ENCODE results near the gene P2RX4.
A peak's percentile ranks its signal among the peaks of the same experiment; 100 is the strongest.
"Not testable (repeated sequence)": the region's sequence is repeated elsewhere in the genome, so short reads cannot be mapped to it uniquely, and the experiment has no call there.

The P2RX4 gene, protein sequence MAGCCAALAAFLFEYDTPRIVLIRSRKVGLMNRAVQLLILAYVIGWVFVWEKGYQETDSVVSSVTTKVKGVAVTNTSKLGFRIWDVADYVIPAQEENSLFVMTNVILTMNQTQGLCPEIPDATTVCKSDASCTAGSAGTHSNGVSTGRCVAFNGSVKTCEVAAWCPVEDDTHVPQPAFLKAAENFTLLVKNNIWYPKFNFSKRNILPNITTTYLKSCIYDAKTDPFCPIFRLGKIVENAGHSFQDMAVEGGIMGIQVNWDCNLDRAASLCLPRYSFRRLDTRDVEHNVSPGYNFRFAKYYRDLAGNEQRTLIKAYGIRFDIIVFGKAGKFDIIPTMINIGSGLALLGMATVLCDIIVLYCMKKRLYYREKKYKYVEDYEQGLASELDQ

DNA sequence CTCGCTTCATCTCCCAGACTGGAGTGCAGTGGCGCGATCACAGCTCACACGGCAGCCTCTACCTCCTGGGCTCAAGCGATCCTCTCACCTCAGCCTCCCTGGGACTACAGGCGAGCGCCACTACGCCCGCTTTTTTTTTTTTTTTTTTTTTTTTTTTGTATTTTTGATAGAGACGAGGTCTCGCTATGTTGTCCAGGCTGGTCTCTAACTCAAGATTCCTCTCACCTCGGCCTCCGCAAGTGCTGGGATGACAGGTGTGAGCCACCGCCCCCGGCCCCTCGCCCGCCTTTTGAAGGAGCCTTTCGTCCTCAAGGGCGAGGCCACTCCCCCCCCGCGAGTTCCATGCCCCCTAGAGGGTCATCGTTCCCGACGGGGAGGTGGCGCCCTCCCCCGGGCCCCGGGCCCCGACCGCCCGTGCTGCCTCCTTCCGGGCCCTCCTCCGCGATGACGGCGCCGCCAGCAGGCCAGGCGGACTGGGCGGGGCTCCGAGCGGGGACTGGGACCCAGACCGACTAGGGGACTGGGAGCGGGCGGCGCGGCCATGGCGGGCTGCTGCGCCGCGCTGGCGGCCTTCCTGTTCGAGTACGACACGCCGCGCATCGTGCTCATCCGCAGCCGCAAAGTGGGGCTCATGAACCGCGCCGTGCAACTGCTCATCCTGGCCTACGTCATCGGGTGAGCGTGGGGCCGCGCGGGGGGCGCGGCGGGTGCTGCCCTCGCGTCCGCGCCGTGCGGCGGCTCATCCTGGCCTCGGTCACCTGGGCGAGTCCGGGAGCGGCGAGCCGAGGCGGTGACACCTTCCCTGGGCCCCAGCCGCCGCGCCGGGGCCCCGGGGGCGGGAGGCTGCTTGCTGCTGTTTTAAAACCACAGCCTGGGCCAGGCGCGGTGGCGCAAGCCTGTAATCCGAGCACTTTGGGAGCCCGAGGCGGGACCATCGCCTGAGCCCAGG is at the start of gene P2RX4:
Gene P2RX4 (plus strand): TSS at position 506 of the 949 bp plus-strand sequence. CDS start 36 bp downstream, at position 542.
- H3K36me3 ChIP-seq (ENCODE audit: insufficient read depth, low read length): no peaks in the 10 kb centered on the region
- peak within 1 kb of the TSS; percentile 49 for H3K9ac ChIP-seq (ENCODE audit: low read length)
- peaks cover 5% of the 10 kb centered on the region for H3K4me1 ChIP-seq (ENCODE audit: insufficient read depth, low read length)
- no peaks in the 10 kb centered on the region for H3K9me3 ChIP-seq (ENCODE audit: low read length)
- H3K27ac ChIP-seq (ENCODE audit: low read depth, low read length): peak within 1 kb of the TSS; percentile 91
- H3K27me3 ChIP-seq (ENCODE audit: control insufficient read depth in 1 of 2, insufficient read depth in 2 of 2, low read length in 2 of 2): no peaks in the 10 kb centered on the region
- peak within 1 kb of the TSS; percentile 81 to 87 for H3K4me3 ChIP-seq (ENCODE audit: low read depth in 1 of 2, low read length in 2 of 2)

DNA sequence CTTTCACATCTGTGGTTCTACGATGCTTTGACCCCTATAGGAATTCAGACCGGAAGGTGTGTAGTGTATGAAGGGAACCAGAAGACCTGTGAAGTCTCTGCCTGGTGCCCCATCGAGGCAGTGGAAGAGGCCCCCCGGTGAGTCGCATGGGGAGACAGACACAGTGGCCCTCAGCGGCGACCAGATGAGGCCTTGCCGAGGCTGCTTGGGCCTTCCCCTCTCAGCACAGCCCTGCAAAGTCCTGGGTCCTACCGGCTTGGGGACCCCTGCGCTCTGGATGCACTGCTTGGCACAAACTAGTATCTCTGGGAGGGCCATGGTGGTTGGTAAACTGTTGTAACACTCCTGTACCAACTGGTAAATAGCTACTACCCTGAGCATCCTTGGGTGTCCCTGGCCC is 47.5 kb upstream of the P2RX4 start:
- Histone ChIP-seq H3K36me3 (ENCODE audit: insufficient read depth, low read length) (peaks cover 23% of the 10 kb centered on the region), H3K9me3 (ENCODE audit: low read length) (no peaks in the 10 kb centered on the region), H3K27me3 (ENCODE audit: control insufficient read depth in 1 of 2, insufficient read depth in 2 of 2, low read length in 2 of 2) (no peaks in the 10 kb centered on the region), H3K9ac (ENCODE audit: low read length) (no peak overlapping the region), H3K27ac (ENCODE audit: low read depth, low read length) (no peak overlapping the region), H3K4me1 (ENCODE audit: insufficient read depth, low read length) (no peaks in the 10 kb centered on the region), H3K4me3 (ENCODE audit: low read depth in 1 of 2, low read length in 2 of 2) (no peak overlapping the region)

DNA sequence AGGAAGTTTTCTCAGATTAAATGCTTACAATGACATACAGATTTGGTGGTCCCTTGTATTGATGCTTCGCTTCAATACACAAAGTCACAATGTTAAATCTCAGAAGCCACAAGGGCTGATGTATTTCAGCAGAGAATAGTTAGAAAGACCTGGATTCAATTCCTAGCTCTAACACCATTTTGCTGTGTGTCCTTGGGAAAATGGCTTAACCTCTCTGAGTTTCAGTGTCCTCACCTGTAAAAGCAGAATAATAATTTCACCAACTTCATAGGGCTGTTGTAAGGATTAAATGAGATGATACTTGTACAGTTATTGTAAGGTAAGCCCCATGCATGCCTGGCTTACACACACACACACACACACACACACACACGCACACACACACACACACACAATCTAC is 46.9 kb upstream of the P2RX4 start:
- Histone ChIP-seq H3K9ac (ENCODE audit: low read length) (no peak overlapping the region), H3K36me3 (ENCODE audit: insufficient read depth, low read length) (peaks cover 19% of the 10 kb centered on the region), H3K4me1 (ENCODE audit: insufficient read depth, low read length) (no peaks in the 10 kb centered on the region), H3K27me3 (ENCODE audit: control insufficient read depth in 1 of 2, insufficient read depth in 2 of 2, low read length in 2 of 2) (no peaks in the 10 kb centered on the region), H3K4me3 (ENCODE audit: low read depth in 1 of 2, low read length in 2 of 2) (no peak overlapping the region), H3K9me3 (ENCODE audit: low read length) (no peaks in the 10 kb centered on the region), H3K27ac (ENCODE audit: low read depth, low read length) (no peak overlapping the region)

DNA sequence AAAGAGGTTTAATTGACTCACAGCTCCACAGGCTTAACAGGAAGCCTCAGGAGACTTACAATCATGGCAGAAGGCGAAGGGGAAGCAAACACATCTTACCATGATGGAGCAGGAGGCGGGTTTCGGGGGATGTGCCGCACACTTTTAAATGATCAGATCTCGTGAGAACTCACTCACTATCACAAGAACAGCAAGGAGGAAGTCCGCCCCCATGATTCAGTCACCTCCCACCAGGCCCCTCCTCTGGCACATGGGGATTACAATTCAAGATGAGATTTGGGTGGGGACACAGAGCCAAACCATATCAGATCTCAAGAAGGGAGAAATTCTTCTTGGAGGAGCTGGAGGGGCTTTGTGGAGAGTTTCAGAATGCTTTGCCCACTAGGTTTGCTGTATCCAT is 45.1 kb upstream of the P2RX4 start:
- peaks cover 13% of the 10 kb centered on the region for H3K36me3 ChIP-seq (ENCODE audit: insufficient read depth, low read length)
- not testable (repeated sequence) for H3K27ac ChIP-seq (ENCODE audit: low read depth, low read length); H3K27me3 ChIP-seq (ENCODE audit: control insufficient read depth in 1 of 2, insufficient read depth in 2 of 2, low read length in 2 of 2); H3K9me3 ChIP-seq (ENCODE audit: low read length); H3K9ac ChIP-seq (ENCODE audit: low read length); H3K4me1 ChIP-seq (ENCODE audit: insufficient read depth, low read length); H3K4me3 ChIP-seq (ENCODE audit: low read depth in 1 of 2, low read length in 2 of 2)

DNA sequence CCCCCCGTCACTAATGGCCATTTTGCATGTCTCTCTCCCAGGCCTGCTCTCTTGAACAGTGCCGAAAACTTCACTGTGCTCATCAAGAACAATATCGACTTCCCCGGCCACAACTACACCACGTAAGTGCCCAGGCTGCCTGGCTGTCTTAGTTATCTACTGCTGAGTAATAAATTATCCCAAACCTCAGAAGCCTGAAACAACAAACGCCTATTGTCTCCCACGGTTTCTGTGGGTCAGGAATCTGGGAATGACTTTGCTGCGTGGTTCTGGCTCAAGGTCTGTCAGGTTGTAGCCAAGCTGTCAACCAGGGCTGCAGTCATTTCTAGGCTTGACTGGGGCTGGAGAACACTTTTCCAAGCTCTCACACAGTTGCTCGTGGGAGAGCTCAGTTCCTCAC is 44.6 kb upstream of the P2RX4 start:
- H3K9me3 ChIP-seq (ENCODE audit: low read length): no peaks in the 10 kb centered on the region
- H3K27me3 ChIP-seq (ENCODE audit: control insufficient read depth in 1 of 2, insufficient read depth in 2 of 2, low read length in 2 of 2): no peaks in the 10 kb centered on the region
- peaks cover 13% of the 10 kb centered on the region for H3K36me3 ChIP-seq (ENCODE audit: insufficient read depth, low read length)
- H3K27ac ChIP-seq (ENCODE audit: low read depth, low read length): no peak overlapping the region
- no peak overlapping the region for H3K9ac ChIP-seq (ENCODE audit: low read length)
- H3K4me3 ChIP-seq (ENCODE audit: low read depth in 1 of 2, low read length in 2 of 2): no peak overlapping the region
- no peaks in the 10 kb centered on the region for H3K4me1 ChIP-seq (ENCODE audit: insufficient read depth, low read length)

DNA sequence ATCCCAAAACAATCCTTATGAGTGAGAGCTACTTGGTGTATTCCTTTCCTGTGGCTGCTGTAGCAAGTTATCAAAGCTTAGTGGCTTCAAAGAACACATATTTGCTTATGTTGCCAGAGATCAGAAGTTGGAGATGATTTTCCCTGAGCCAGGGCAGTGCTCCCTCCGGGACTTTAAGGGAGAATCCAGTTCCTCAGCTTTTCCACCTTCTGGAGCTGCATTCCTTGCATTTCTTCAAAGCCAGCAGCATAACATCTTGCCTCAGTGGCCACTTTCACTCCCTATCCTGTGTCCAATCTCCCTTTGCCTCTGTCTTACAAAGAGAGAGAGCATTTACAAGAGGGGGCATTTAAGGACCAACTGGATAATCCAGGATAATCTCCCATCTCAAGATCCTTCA is 43.6 kb upstream of the P2RX4 start:
- Histone ChIP-seq H3K9ac (ENCODE audit: low read length) (no peak overlapping the region), H3K9me3 (ENCODE audit: low read length) (no peaks in the 10 kb centered on the region), H3K27ac (ENCODE audit: low read depth, low read length) (no peak overlapping the region), H3K4me3 (ENCODE audit: low read depth in 1 of 2, low read length in 2 of 2) (no peak overlapping the region), H3K4me1 (ENCODE audit: insufficient read depth, low read length) (no peaks in the 10 kb centered on the region), H3K27me3 (ENCODE audit: control insufficient read depth in 1 of 2, insufficient read depth in 2 of 2, low read length in 2 of 2) (no peaks in the 10 kb centered on the region), H3K36me3 (ENCODE audit: insufficient read depth, low read length) (peaks cover 9% of the 10 kb centered on the region)

DNA sequence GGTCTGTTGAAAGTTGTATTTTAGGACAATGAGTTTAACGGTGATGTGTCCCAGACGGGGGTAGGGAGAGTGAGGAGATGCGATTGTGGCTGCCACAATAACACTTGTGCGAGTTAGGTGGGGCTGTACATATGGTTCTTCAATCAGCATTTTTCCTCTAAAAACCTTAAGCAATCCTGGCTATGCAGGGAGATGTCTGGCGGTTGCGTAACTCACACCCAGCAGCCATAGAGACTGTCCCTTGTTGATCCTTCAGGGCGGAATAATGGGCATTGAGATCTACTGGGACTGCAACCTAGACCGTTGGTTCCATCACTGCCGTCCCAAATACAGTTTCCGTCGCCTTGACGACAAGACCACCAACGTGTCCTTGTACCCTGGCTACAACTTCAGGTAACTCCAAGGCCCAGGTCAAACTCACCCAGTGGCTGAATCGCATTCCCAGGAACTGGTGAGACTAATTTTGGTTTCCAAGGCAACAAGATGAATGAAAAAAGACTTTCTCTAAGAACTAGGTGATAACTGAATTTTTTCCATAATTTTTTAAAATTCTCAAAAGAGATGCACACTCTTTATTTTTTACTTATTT is 42.6 kb upstream of the P2RX4 start:
- no peaks in the 10 kb centered on the region for H3K9me3 ChIP-seq (ENCODE audit: low read length)

DNA sequence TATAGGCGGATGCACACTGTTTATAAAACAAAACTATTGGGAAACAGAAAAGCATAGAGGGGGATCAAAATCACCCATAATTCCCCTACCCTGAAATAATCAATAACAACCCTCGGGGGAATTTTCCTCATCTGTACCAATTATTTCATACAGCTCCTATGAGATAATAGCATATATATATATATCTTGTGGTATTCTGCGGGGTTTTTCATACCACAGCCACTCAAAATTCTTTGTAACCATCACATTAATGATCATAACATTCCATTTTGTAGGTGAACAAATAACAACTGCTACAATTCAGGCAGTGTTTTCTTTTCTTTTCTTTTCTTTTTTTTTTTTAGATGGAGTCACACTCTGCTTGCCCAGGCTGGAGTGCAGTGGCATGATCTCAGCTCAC is 42.0 kb upstream of the P2RX4 start:
- Histone ChIP-seq H3K9ac (ENCODE audit: low read length) (no peak overlapping the region), H3K36me3 (ENCODE audit: insufficient read depth, low read length) (no peaks in the 10 kb centered on the region), H3K4me3 (ENCODE audit: low read depth in 1 of 2, low read length in 2 of 2) (no peak overlapping the region), H3K27ac (ENCODE audit: low read depth, low read length) (no peak overlapping the region), H3K9me3 (ENCODE audit: low read length) (no peaks in the 10 kb centered on the region), H3K27me3 (ENCODE audit: control insufficient read depth in 1 of 2, insufficient read depth in 2 of 2, low read length in 2 of 2) (no peaks in the 10 kb centered on the region), H3K4me1 (ENCODE audit: insufficient read depth, low read length) (no peaks in the 10 kb centered on the region)

More for the DNA sequence above, 42.6 kb upstream of the P2RX4 start:
- Histone ChIP-seq H3K36me3 (ENCODE audit: insufficient read depth, low read length) (peaks cover 3% of the 10 kb centered on the region), H3K4me3 (ENCODE audit: low read depth in 1 of 2, low read length in 2 of 2) (no peak overlapping the region), H3K27ac (ENCODE audit: low read depth, low read length) (no peak overlapping the region), H3K4me1 (ENCODE audit: insufficient read depth, low read length) (no peaks in the 10 kb centered on the region), H3K9ac (ENCODE audit: low read length) (no peak overlapping the region), H3K27me3 (ENCODE audit: control insufficient read depth in 1 of 2, insufficient read depth in 2 of 2, low read length in 2 of 2) (no peaks in the 10 kb centered on the region)

DNA sequence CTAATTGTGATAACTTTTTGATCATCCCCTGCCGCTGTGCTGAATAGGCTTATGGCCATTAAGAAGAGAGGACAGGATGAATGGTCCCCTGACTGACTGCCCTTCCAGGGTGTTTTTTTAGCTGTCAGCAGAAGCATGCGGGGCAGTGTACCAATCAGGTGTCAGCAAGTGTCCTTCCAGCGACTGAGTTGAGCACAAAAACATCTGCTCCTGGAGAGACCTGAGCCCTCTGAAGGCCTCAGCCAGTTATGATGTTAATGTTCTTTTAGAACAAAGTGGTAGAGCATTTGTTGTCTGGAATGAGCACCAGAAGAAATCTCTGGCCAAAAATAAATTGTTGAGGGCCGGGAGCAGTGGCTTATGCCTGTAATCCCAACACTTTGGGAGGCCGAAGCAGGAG is 39.8 kb upstream of the P2RX4 start:
- Histone ChIP-seq H3K27ac (ENCODE audit: low read depth, low read length) (no peak overlapping the region), H3K4me3 (ENCODE audit: low read depth in 1 of 2, low read length in 2 of 2) (no peak overlapping the region), H3K4me1 (ENCODE audit: insufficient read depth, low read length) (no peaks in the 10 kb centered on the region), H3K27me3 (ENCODE audit: control insufficient read depth in 1 of 2, insufficient read depth in 2 of 2, low read length in 2 of 2) (no peaks in the 10 kb centered on the region), H3K36me3 (ENCODE audit: insufficient read depth, low read length) (no peaks in the 10 kb centered on the region), H3K9ac (ENCODE audit: low read length) (no peak overlapping the region), H3K9me3 (ENCODE audit: low read length) (no peaks in the 10 kb centered on the region)

DNA sequence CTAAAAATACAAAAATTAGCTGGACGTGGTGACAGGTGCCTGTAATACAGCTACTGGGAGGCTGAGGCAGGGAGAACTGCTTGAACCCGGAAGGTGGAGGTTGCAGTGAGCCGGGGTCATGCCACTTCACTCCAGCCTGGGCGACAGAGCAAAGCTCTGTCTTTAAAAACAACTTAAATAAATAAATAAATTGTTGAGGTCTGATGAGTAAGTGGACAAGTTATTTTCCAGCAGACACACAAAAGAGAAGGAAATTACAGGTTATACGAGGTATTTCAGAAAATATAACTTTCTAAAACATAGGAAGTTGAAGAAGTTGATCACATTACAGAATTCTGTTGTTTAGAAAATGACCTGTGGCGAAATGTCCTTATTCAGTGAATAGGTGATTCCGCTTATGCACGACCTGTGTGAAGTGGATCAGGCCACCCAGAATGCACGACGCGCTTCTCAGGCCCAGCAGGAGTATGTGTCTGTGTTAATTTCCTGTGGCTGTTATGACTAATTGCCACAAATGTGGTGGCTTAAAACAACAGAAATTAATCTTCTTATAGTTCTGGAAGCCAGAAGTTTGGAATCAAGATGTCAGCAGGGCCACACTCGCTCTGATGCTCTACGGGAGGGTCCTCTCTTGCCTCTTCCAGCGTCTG is 39.2 kb upstream of the P2RX4 start:
- Histone ChIP-seq H3K27ac (ENCODE audit: low read depth, low read length) (no peak overlapping the region), H3K9me3 (ENCODE audit: low read length) (no peaks in the 10 kb centered on the region), H3K36me3 (ENCODE audit: insufficient read depth, low read length) (peaks cover 1% of the 10 kb centered on the region), H3K9ac (ENCODE audit: low read length) (no peak overlapping the region), H3K4me1 (ENCODE audit: insufficient read depth, low read length) (no peaks in the 10 kb centered on the region), H3K4me3 (ENCODE audit: low read depth in 1 of 2, low read length in 2 of 2) (no peak overlapping the region), H3K27me3 (ENCODE audit: control insufficient read depth in 1 of 2, insufficient read depth in 2 of 2, low read length in 2 of 2) (no peaks in the 10 kb centered on the region)

DNA sequence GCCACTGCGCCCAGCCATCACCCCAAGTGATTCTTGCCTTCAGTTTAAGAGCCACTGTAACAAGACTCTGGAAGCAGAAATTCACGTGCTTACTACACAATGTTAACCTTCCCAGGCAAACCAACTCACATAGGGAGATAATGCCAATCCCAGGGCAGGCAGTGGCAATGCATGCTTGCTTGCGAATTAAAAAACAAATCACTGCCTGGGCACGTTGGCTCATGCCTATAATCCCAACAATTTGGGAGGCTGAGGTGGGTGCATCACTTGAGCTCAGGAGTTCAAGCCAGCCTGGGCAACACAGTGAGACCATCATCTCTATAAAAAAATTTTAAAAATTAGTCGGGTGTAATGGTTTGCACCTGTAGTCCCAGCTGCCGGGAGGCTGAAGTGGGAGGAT is 37.8 kb upstream of the P2RX4 start:
- Histone ChIP-seq H3K9ac (ENCODE audit: low read length) (no peak overlapping the region), H3K4me3 (ENCODE audit: low read depth in 1 of 2, low read length in 2 of 2) (no peak overlapping the region), H3K27ac (ENCODE audit: low read depth, low read length) (no peak overlapping the region), H3K36me3 (ENCODE audit: insufficient read depth, low read length) (peaks cover 11% of the 10 kb centered on the region), H3K27me3 (ENCODE audit: control insufficient read depth in 1 of 2, insufficient read depth in 2 of 2, low read length in 2 of 2) (no peaks in the 10 kb centered on the region), H3K9me3 (ENCODE audit: low read length) (no peaks in the 10 kb centered on the region), H3K4me1 (ENCODE audit: insufficient read depth, low read length) (no peaks in the 10 kb centered on the region)

Measured in muscle layer of colon (tissue), 2 donors.